Measurements from ENCODE around the gene SH2B3.
"Not testable (repeated sequence)": the region's sequence is repeated elsewhere in the genome, so short reads cannot be mapped to it uniquely, and the experiment has no call there.

The SH2B3 gene

DNA sequence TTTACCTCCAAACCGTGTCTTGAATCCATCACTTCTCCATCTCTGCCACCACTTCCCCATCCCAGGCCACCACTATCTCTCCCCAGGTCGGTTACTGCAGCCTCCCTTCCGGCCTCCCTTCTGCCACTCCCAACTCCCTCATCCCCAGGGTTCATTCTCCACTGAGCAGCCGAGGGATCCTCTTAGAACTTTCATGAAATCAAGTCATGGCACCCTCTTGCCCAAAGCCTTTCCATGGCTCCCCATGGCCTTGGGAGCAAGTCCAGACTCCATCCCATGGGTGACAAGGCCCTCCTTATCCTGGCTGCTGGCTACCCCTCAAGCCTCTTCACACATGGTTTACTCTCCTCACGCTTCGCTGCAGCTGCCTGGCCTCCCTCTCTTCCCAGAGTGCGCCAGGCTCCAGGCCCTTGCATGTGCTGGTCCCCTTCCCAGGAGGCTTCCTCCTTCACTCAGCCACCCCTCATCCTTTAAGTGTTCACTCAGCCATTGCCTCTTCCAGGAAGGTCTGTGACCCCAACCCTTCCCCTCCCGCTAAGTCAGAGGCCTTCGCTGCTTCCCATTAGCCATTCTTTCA lies 17.9 kb upstream of the SH2B3 start:
- no peak for DNase-seq

DNA sequence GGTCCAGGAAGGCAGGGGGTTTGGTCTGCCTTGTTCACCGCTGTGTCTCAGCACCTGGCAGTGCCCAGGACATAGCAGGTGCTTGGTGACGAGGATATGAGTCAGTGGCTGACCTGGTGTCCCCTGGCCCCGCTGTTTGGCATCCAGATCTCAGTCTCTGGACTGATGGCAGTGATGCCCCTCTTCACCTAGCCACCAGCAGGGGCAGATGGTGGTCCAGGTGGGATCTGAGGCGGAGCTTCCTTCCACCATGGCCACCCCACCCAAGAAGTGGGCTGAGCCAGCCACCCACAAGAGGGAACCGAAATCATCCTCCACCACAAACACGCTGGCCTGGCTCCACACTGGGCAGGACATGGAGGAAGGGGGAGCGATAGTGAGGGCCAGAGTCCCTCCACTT lies 16.1 kb upstream of the SH2B3 start:
- no peak for DNase-seq

DNA sequence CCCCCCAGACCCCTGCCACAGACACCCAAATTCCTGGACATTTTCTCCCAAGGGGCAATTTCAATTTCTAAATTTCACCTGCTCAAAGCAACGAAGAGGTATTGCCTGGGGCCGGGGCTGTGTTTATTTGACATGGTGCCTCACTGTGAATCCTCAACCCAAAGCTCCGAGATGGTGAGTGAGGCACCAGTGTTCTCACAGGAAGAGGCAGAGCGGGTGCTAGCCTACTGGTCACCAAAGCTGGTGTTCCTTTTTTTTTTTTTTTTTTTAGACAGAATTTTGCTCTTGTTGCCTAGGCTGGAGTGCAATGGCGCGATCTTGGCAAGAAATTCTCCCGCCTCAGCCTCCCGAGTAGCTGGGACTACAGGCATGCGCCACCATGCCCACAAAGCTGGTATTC lies 14.8 kb upstream of the SH2B3 start:
- no peak for DNase-seq

DNA sequence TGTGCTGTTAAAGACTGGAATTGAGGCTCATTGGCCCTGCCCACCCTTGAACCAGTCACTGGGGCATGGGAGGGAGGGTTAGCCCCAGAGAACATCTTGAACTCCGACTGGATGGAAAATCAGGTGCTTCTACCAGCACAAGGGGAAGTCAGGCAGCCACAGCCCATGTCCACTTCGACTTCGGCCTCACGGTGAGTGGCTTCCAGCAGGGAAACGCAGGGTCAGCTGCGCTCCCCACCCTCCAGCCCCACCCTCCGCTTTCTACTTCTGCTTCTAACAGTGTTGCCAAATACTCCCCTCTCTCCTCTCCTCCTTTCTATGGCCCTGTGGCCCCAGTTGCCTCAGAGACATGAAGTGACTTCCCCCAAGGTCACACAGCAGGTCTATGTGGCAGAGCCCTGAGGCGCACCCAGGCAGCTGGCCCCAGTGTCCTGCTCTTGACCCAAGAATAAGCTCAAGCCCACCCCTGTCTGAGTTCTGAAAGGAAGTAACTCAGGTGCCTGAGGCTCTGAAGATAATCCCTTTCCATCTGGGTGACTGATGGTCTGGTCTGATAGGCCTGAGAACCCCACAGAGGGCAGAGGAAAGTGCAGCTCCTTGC lies 11.9 kb upstream of the SH2B3 start:
- no peak for DNase-seq

DNA sequence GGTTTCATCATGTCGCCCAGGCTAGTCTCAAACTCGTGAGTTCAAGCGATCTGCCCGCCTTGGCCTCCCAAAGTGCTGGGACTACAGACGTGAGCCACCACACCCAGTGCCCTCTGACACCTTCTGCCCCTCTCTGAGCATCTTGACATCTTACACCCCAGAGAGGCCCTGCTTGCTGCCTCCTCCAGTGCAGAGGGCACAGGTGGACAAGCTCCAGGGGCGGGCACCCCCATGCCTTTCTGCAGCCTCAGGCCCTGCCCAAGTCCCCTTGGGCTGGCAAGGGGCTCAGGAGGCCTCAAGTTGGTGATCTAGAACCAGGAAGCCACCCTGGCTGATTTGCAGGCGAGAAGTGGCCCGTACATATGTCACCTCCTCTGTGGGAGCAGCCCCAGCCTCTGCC lies 11.2 kb upstream of the SH2B3 start:
- no peak for DNase-seq

DNA sequence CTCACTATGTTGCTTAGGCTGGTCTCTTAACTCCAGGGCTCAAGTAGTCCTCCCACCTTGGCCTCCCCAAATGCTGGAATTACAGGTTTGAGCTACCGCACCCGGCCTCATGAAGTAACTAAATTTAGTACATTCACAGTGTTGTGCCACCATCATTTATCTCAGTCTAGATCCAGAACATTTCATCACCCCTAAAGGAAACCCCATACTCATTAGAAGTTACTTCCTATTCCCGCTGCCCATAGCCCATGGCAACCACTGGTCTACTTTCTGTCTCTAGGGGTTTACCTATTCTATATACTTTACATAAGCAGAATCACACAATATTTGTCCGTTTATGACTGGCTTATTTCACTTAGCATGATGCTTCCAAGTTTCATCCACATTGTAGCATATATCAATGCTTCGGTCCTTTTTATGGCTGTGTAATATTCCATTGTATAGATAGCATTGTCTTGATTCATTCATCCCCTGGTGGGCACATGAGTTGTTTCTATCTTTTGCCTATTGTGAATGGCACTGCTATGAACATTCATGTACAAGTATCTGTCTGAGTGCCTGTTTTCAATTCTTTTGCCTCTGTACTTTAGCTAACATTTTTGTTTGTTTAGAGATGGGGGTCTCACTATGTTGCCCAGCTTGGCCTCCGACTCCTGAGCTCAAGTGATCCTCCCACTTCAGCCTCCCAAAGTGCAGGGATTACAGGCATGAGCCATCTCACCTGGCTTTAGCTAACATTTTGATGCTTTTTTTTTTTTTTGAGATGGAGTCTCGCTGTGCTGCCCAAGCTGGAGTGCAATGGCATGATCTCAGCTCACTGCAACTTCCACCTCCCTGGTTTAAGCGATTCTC lies 10.2 kb upstream of the SH2B3 start:
- DNase-seq = no peak

DNA sequence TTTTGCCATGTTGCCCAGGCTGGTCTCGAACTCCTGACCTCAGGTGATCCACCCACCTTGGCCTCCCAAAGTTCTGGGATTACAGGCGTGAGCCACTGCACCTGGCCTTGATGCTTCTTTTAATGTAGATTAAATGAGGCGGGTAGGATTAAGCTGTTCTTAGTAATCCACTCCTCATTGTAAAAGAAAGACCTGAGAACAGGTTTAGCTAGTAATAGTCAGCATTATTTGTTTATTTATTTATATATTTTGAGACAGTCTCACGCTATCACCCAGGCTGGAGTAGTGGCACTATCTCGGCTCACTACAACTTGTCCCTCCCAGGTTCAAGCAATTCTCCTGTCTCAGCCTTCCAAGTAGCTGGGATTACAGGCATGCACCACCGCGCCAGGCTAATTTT lies 9.5 kb upstream of the SH2B3 start:
- not testable (repeated sequence) for DNase-seq

DNA sequence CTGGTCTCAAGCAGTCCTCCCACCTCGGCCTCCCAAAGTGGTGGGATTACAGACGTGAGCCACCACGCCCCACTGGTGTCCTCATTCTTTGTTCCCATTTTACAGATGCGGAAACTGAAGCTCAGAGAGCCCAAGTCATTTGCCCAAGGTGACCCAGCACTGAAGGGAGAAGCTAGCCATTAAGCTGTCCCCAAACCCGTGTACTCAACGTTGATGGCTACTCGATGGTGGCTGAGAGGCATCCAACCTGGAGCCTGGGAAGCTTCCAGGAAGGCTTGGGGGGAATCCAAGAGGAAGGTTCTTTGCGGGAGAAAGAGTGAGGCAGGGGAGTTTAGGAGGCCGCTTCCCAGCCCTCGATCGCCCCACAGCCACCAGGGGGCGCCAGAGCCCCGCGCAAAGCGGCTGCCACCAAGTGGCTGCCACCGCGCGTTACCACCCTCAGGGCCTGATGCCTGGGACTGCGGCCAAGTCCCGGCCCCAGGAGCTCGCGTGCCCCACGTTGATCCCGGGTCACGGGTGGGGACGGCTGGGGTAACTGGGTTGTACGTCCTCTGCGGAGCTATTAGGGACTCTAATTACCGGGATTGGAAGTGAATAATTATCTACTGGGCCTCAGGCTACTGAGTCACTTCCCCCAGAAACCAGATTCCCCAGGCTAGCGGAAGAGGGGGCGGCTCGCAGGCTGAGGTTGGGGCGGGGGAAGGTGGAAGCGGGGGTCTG lies 8.8 kb upstream of the SH2B3 start:
- DNase-seq = peak; percentile 43

DNA sequence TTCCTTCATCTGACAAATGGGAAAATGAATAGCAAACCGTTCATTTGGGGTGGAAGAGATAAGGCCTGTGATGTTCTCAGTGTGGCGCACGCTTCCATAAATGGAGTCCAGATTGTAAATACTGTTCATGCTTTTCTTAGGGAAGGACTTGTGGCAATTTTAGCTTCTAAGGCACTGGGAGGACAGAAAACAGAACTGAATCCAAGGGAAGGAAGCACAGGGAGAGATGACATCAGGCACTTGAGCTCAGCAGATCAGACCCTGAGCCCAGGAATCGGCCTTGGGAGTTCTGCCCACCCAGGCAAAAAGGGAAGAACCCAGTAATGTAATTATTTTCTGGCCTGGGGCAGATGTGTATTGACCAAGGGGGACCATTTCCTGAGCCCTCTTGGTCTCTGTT lies 7.2 kb upstream of the SH2B3 start:
- DNase-seq = no peak

DNA sequence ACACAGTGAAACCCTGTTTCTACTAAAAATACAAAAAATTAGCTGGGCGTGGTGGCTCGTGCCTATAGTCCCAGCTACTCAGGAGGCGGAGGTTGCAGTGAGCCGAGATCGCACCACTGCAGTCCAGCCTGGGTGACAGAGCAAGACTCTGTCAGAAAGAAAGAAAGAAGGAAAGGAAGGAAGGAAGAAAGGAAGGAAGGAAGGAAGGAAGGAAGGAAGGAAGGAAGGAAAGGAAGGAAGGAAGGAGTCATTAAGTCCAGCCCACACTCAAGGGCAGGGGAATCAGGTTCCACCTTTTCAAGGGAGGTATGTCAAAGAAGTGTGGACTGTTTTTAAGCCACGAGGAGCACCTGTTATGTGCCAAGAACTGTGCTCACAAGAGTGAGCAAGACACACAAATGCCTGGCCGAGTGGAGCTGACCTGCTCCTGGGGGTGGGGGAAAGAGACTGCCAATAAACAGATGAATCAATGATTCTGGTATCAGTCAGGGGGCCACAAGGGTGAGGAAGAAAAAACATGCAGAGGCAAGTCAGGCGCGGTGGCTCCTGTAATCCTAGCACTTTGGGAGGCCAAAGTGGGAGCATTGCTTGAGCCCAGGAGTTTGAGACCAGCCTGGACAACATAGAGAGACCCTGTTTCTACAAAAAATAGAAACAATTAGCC lies 5.8 kb upstream of the SH2B3 start:
- DNase-seq = not testable (repeated sequence)

DNA sequence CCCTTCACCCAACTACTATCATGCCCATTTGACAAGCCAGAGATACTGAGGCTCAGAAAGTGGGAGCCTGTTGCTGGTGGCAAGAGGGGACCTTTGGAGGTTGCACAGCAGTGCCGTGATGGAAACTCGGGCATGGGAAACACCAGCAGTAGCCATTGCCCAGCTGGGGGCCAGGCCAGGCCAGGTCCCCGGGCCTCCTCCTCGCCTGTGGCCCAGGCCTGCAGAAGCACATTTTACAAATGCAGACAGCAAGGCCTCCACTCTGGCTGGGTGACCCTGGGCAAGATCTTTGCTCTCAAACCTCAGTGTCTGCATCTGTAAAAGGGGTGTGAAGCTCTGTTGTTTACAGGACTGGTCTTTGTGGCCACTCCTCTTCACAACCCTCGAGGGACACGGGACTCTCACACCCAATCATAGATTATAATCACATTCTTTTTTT lies 4.5 kb upstream of the SH2B3 start:
- no peak for DNase-seq

DNA sequence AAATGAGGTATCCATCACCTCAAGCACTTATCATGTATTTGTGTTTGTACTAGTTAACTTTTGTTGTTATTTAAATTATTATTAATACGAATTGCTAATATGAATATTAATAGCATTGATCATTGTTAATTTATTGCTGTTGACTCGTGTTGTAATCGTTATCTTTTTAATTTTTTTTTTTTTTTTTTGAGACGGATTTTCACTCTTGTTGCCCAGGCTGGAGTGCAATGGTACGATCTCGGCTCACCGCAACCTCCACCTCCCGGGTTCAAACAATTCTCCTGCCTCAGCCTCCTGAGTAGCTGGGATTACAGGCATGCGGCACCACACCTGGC lies 3.3 kb upstream of the SH2B3 start:
- not testable (repeated sequence) for DNase-seq

DNA sequence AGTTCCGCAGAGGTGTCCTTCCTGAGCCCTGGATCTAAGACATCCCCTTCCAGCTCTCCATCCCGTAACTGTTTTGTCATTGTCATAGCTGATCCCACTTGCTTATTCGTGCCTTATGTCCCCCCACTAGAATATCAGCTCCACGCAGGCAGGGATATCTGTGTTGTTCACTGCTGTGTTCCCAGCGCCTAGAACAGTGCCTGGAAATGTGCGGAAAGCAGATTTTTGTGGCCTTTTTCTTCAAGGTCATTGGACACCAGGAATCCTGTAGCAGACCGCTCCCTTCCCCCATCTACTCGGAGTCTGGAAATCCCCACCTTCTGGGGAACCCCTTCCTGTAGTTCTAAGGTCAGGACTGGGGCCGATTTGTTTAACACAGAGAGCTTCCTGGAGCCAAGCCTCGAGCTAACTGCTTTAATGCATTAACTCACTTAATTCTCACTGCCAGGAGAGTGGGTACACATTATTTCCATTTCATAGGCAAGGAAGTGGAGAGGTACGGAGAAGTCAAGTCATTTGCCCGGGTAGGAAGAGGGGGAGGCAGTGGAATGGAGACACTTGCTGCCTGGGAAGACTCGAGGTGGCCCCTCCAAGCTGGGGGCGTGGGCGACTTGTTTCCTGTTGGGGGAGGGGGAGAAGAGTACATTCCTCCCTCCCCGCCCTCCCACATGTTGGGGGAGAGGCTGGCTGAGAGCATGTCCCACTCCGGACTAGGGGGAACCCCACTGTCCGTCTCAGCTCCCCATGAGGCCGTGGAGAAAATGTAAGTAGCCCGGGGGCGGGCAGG lies 1.2 kb upstream of the SH2B3 start:
- DNase-seq = no peak

DNA sequence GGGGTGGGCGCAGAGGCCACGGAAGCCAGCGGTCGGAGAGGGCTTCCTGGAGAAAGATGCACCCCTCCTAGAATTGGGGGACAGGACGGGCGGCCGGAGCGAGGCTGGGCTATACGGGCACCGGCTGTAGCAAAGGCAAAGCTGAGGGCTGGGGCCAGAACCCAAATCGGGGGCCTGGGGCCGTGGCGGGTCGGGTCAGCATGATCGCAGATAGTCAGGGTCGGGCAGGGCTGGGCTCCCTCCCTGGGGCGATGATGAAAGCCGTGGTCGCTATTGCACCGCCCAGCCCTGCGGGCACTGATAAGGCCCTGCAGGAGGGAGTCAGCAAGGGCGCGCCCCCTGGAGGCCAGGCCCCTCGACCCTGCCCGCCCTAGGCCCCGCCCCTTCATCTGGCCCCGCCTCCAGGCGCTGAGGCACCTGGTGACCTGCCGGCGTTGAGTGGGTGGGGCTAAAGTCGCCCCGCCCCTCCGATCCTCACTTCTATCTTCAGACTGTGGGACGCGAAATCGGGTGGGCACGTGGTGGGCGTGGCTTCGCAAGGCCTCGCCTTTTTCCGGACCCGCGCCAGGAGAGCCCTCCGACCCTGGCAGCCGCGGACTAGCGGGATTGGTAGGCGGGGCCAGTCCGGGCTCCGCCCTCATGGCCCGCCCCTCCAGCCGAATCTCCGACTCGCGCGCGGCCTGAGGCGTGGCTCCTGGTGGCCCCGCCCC lies 419 bp upstream of the SH2B3 start:
- peak; percentile 46 for DNase-seq

DNA sequence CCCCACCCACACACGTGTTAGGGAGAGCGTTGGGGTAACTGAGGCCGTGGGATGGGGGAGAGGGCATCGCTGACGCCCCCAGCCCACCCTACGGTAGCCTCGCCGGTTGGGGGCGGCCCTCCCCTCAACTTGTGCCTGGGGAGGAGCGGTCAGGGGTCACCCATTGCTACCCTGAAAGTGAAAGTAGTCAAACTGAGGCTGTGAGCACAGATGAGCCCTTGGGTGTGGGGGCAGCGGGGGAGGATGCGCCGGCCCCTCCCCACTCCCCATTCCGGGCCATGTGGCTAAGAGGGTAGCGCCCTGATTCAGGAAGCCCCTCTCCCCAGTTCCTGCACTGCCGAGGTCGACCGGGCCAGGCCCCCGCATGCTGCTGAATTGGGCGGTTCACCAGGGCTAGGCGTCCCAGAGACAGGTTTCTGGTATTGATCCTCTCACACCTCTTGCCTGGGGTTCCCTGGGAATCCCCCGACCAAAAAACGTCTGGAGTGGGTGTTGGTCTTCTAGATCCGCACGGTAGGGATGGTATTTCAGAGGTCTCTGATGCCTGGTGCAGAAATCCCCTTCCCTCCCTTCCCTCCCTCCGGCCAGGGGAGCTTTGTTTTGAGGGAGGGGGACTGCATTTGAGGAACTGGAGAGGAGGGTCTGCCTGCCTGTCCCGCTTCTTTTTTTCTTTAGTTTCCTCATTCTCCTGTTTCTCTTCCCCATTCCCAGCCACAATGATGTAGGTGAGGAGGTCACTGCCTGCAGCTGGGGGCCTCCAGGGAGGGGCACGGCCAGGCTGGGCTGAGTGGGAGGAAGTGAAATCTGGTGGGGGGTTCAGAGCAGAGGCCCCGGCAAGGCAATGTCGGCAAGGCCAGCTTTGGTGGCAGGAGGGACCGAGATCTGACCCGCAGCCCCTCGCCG lies 1.0 kb downstream of the SH2B3 start:
- no peak for DNase-seq

DNA sequence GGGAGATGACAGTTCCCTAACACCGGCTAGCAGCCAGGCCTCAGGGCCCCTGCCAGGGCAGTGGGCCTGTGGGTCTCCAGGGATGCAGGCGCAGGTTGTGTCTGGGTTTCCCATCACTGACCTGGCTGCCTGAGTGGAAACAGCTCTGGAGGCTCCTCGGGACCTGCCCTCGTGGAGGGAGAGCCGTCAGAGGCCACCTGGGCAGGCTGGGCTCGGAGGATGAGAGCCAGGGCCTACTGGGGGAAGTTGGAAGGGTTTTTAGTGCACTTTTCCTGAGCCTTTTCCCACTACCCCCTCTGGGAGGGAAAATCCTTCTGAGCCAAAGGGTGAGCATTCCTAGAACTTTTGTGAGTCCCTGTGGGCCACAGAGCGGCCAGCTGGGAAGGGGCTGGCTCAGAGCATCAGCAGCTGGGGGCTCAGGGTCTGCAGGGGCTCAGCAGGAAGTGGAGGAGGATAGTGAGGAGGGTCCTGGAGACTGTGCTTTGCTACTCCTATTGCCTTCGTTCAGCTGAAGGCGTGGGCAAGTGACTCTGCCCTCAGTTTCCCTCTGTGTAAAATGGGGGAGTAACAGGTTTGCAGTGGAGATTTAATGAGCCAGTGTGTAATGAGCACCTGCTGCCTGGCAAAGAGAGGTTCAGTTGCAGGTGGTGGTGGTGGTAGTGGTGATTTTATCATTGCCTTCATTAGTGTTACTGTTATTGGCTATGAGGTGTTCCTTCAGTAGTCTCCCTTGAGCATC lies 1.8 kb downstream of the SH2B3 start:
- DNase-seq = no peak

DNA sequence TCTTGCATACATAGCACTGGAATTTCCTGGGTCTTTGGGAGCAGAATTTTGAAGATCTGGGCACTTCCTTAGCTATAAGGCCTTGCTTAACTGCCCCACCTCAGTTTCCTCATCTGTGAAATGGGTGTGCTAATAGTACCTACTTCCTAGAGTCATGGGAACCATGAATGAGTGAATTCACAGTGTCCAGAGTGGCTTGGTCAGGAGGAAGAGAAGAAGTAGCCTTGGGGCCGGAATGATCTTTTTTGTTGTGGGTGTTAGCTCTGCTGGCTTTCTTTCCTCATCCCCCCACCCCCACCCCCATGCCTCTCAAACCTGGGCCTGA lies 2.4 kb downstream of the SH2B3 start:
- no peak for DNase-seq

DNA sequence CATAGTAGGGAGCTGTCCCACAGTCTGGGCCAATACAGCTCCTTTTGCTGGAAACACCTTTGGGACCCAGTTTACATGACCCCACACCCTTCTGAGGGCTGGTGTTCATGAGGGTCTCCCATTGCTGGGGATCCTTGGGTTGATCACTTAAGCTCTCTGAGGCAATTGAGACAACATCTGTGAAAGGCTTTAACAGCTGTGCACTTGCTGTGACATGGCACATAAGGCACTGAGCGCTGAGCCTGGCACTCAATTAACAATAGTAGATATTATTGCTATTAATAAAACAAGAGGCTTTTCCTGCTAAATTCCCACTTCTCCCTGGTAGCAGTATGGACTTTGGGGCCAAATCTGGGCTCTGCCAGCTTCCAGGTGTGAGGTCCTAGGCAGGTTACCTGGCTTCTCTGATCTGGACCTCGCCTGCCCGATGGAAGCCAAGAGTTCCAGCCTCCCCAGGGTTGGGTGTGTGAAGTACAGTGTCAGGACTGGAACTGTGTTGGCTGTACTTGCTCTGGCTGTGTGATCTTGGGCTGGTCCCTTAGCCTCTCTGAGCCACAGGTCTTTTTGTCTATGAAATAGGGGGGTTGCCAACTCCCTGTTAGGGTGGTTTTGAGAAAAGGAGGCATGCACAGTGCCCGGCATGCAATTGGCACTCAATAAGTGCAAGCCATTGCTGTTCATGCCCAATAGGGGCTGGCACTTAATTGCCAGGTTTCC lies 3.1 kb downstream of the SH2B3 start:
- no peak for DNase-seq

DNA sequence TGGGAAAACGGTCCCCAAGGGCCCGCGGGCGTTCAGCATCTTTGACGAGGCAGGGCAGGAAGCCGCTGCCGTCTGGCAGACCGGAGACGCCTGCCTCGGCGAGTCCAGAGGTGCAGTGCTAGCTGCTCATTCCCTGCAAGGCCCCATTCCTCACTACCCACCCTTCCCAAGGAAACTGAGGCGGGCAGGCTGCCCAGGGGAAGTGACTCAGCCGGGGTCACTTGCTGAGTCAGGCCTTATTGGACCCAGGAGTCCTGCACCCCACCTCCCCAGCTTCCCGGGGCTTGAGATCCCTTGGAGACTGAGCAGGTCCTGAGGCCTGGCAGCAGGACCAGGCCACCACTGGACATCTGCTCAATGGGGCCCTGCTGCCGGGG lies 3.7 kb downstream of the SH2B3 start:
- DNase-seq = no peak

All from NCI-H510A (cell line).